Aorta (tissue), 5 donors: ENCODE data around the gene ANKRD28. TPM values are rescaled to one million over a fixed set of nuclear protein-coding genes. Genes with fewer than 3 reads are reported as not detected.

Experiments
- ATAC-seq: fragments of 200-7000 bp; cut with Tn5 transposase; one replicate; pipeline ENCODE4 v1.9.1; 2022; ENCODE audit warnings: moderate library complexity; ENCODE audit not compliant: low FRiP score
- DNase-seq, 2 donors: peaks; one replicate each; pipeline ENCODE4 v3.0.0-alpha.2; 2020
- H3K27ac ChIP-seq, 2 donors: one replicate each; pipeline ENCODE4 v1.5.1; 2013; ENCODE audit warnings: low read length in 2 of 2, mild to moderate bottlenecking in 2 of 2, moderate library complexity in 2 of 2, control low read depth in 1 of 2, inconsistent platforms in 1 of 2, low read depth in 1 of 2
- H3K27me3 ChIP-seq, 2 donors: one replicate each; pipeline ENCODE4 v1.6.1; 2013; ENCODE audit warnings: control low read depth in 1 of 2, low read length in 1 of 2, mild to moderate bottlenecking in 1 of 2, moderate library complexity in 1 of 2; ENCODE audit not compliant: insufficient read depth in 2 of 2, control insufficient read depth in 1 of 2
- H3K36me3 ChIP-seq, 2 donors: one replicate each; pipeline ENCODE4 v1.6.1; 2013; ENCODE audit warnings: control low read depth in 1 of 2, low read length in 1 of 2, mild to moderate bottlenecking in 1 of 2; ENCODE audit not compliant: insufficient read depth in 2 of 2, control insufficient read depth in 1 of 2
- H3K4me1 ChIP-seq, 2 donors: one replicate each; pipeline ENCODE4 v1.6.1; 2013; ENCODE audit warnings: low read length in 2 of 2, control low read depth in 1 of 2, mild to moderate bottlenecking in 1 of 2, moderate library complexity in 1 of 2; ENCODE audit not compliant: insufficient read depth in 2 of 2, control insufficient read depth in 1 of 2
- H3K4me3 ChIP-seq, 2 donors: one replicate each; pipeline ENCODE4 v1.5.1; 2013; ENCODE audit warnings: low read length in 2 of 2, control low read depth in 1 of 2, mild to moderate bottlenecking in 1 of 2
- H3K9me3 ChIP-seq: one replicate; pipeline ENCODE4 v1.6.1; 2013; ENCODE audit warnings: mild to moderate bottlenecking, low read length; ENCODE audit not compliant: control insufficient read depth
- WGBS, 2 donors: extraction: QIAGEN DNeasy Blood & Tissue Kit; methylation state at CpG; one replicate each; pipeline ENCODE4 v1.1.7; 2013; 5-methylcytosine and 5-hydroxymethylcytosine counted together
- intact Hi-C, 2 donors: fragments of 100-400 bp; cut with DNase I; formaldehyde crosslinking; loops; one replicate each; pipeline versions ENCODE4 v1.14.2 to v1.15.0; 2022
- polyA plus RNA-seq, 2 donors: library from polyadenylated mRNA; stranded (reverse); fragments of 200-250 nt; gene quantifications; one replicate each; pipeline ENCODE4 v1.2.3, GENCODE V29; 2013
- total RNA-seq, 2 donors: library from RNA; stranded (reverse); fragmentation: NEBNext Ultra II Directional; extraction: Animal tissue kit (Norgen Biotek cat#: 25700); gene quantifications; one replicate each; pipeline ENCODE4 v1.2.1, GENCODE V29; 2021
- donor health status: healthy with polysubstance abuse.
- donor health status: Bipolar disorder and iron deficiency.
- donor health status: DM: no; HTN: no; CAD: no.
- donor health status: DM: no; HTN: no; CAD: no.
- donor health status: DM: yes; HTN: yes; CAD: no.

ANKRD28 gene
- total and polyA plus RNA-seq, 4 donors = 5.6 to 61.3 (median 35.2) TPM

- Histone ChIP-seq H3K27me3 (no peaks in the 10 kb centered on the region), H3K36me3 (no peaks in the 10 kb centered on the region), H3K4me1 (peaks cover 0 to 2% of the 10 kb centered on the region in 2 donors), H3K27ac (no peak overlapping the region), H3K4me3 (no peak overlapping the region), H3K9me3 (no peaks in the 10 kb centered on the region)
- 48 to 62% methylated on average over 2 of the region's 2 CpGs for WGBS, 2 donors
- ATAC-seq (no peak), DNase-seq (no peak)
- intact Hi-C loops = loop anchor here in 1 of 2 donors (5.0 kb wide), 1 partner anchor 166 kb away; no protein-coding TSS in a partner anchor
Measured at GRCh38 chr3:15798533-15799245, 910 bp upstream of the ANKRD28 start.

- no peak for DNase-seq
- WGBS, 2 donors = 17% methylated on average over 5 of the region's 5 CpGs
- intact Hi-C loops = loop anchor here in 1 of 2 donors (5.0 kb wide), 1 partner anchor 165 kb away; no protein-coding TSS in a partner anchor
Measured at GRCh38 chr3:15796771-15797641, 773 bp downstream of the ANKRD28 start.

GRCh38 chr3:15796331-15796730 lies 1.4 kb downstream of the ANKRD28 start:
- no peaks in the 10 kb centered on the region for H3K27me3 ChIP-seq
- H3K36me3 ChIP-seq = no peaks in the 10 kb centered on the region
- H3K9me3 ChIP-seq = no peaks in the 10 kb centered on the region
- intact Hi-C loops = loop anchor here in 1 of 2 donors (5.0 kb wide), 1 partner anchor 164 kb away; no protein-coding TSS in a partner anchor
- peak overlapping the region in 1 of 2 donors; percentile 59 for H3K4me3 ChIP-seq
- 48 to 57% methylated on average over 2 of the region's 2 CpGs for WGBS, 2 donors
- peaks cover 0 to 2% of the 10 kb centered on the region in 2 donors for H3K4me1 ChIP-seq
- no peak for DNase-seq
- H3K27ac ChIP-seq = peak overlapping the region in 1 of 2 donors; percentile 14
- ATAC-seq = no peak

More at GRCh38 chr3:15796771-15797641, 773 bp downstream of the ANKRD28 start:
- H3K4me1 ChIP-seq = peaks cover 0 to 2% of the 10 kb centered on the region in 2 donors
- H3K27ac ChIP-seq = peak overlapping the region; percentile 44 to 86
- H3K9me3 ChIP-seq = no peaks in the 10 kb centered on the region
- ATAC-seq = peak; percentile 53
- H3K36me3 ChIP-seq = no peaks in the 10 kb centered on the region
- peak overlapping the region; percentile 51 to 84 for H3K4me3 ChIP-seq
- no peaks in the 10 kb centered on the region for H3K27me3 ChIP-seq

- H3K9me3 ChIP-seq = no peaks in the 10 kb centered on the region
- ATAC-seq (no peak), DNase-seq (no peak)
- intact Hi-C loops = loop anchor here in 1 of 2 donors (5.0 kb wide), 1 partner anchor 163 kb away; no protein-coding TSS in a partner anchor
- 31 to 32% methylated on average over 4 of the region's 4 CpGs for WGBS, 2 donors
- H3K4me3 ChIP-seq = no peak overlapping the region
- peaks cover 0 to 2% of the 10 kb centered on the region in 2 donors for H3K4me1 ChIP-seq
- no peaks in the 10 kb centered on the region for H3K27me3 ChIP-seq
- no peaks in the 10 kb centered on the region for H3K36me3 ChIP-seq
- H3K27ac ChIP-seq = no peak overlapping the region
Measured at GRCh38 chr3:15795651-15796308, 2.0 kb downstream of the ANKRD28 start.

GRCh38 chr3:15794842-15795650 lies 2.7 kb downstream of the ANKRD28 start:
- ATAC-seq (no peak), DNase-seq (no peak)
- Histone ChIP-seq H3K27ac (no peak overlapping the region), H3K9me3 (no peaks in the 10 kb centered on the region), H3K4me3 (no peak overlapping the region), H3K36me3 (no peaks in the 10 kb centered on the region), H3K27me3 (no peaks in the 10 kb centered on the region), H3K4me1 (peaks cover 0 to 2% of the 10 kb centered on the region in 2 donors)
- 26 to 42% methylated on average over 2 of the region's 2 CpGs for WGBS, 2 donors
- intact Hi-C loops = loop anchor here in 1 of 2 donors (5.0 kb wide), 1 partner anchor 163 kb away; no protein-coding TSS in a partner anchor

GRCh38 chr3:15794303-15794771 lies 3.4 kb downstream of the ANKRD28 start:
- Histone ChIP-seq H3K4me3 (no peak overlapping the region), H3K4me1 (peaks cover 0 to 2% of the 10 kb centered on the region in 2 donors), H3K27ac (no peak overlapping the region), H3K27me3 (no peaks in the 10 kb centered on the region), H3K9me3 (no peaks in the 10 kb centered on the region), H3K36me3 (no peaks in the 10 kb centered on the region)
- ATAC-seq = no peak
- intact Hi-C loops = no loop called here
- WGBS, 2 donors = 78 to 84% methylated on average over 3 of the region's 3 CpGs
- no peak for DNase-seq

GRCh38 chr3:15791525-15791924 lies 6.3 kb downstream of the ANKRD28 start:
- ATAC-seq = no peak
- DNase-seq = no peak
- Histone ChIP-seq H3K4me3 (no peak overlapping the region), H3K4me1 (peaks cover 0 to 2% of the 10 kb centered on the region in 2 donors), H3K27ac (no peak overlapping the region), H3K9me3 (no peaks in the 10 kb centered on the region), H3K36me3 (peaks cover 0 to 2% of the 10 kb centered on the region in 2 donors), H3K27me3 (no peaks in the 10 kb centered on the region)
- intact Hi-C loops = no loop called here
- 87 to 92% methylated on average over 1 of the region's 1 CpG for WGBS, 2 donors
